Mesenchymal stem cell (in vitro differentiated cells and primary cell): Measurements from ENCODE around the gene TEDDM1.

Source experiments
- DNase-seq: peaks from one replicate; pipeline ENCODE4 v3.0.0-alpha.2; 2013
- H2AFZ ChIP-seq: one replicate; pipeline ENCODE4 v1.6.1; 2013; ENCODE audit warnings: low read depth, mild to moderate bottlenecking, control low read depth, inconsistent platforms, low read length, moderate library complexity
- H2AK5ac ChIP-seq: 2 replicates; pipeline ENCODE4 v1.6.1; 2013; ENCODE audit warnings: low read length, moderate library complexity, mild to moderate bottlenecking, inconsistent platforms; ENCODE audit not compliant: severe bottlenecking
- H2BK120ac ChIP-seq: one replicate; pipeline ENCODE4 v1.6.1; 2013; ENCODE audit warnings: low read depth, mild to moderate bottlenecking, inconsistent platforms, low read length, moderate library complexity
- H2BK12ac ChIP-seq, 2 experiments: one replicate each; pipeline ENCODE4 v1.6.1; 2013; ENCODE audit warnings: inconsistent platforms in 2 of 2, low read length in 2 of 2, mild to moderate bottlenecking in 2 of 2, moderate library complexity in 2 of 2, control low read depth in 1 of 2
- H2BK15ac ChIP-seq: one replicate; pipeline ENCODE4 v1.6.1; 2013; ENCODE audit warnings: mild to moderate bottlenecking, low read depth, inconsistent platforms; ENCODE audit not compliant: poor library complexity, severe bottlenecking
- H2BK5ac ChIP-seq: 2 replicates; pipeline ENCODE4 v1.6.1; 2013; ENCODE audit warnings: low read depth, mild to moderate bottlenecking, low read length, control low read depth, inconsistent platforms; ENCODE audit not compliant: poor library complexity, severe bottlenecking
- H3K14ac ChIP-seq, 2 experiments: one replicate each; pipeline ENCODE4 v1.6.1; 2013; ENCODE audit warnings: inconsistent platforms in 2 of 2, low read length in 2 of 2, control low read depth in 1 of 2, mild to moderate bottlenecking in 1 of 2, moderate library complexity in 1 of 2
- H3K18ac ChIP-seq, 2 experiments: one replicate each; pipeline ENCODE4 v1.6.1; 2013; ENCODE audit warnings: inconsistent platforms in 2 of 2, low read length in 2 of 2, control low read depth in 1 of 2, low read depth in 1 of 2, mild to moderate bottlenecking in 1 of 2
- H3K23ac ChIP-seq, 2 experiments: one replicate each; pipeline ENCODE4 v1.6.1; 2013; ENCODE audit warnings: inconsistent platforms in 2 of 2, low read length in 2 of 2, mild to moderate bottlenecking in 2 of 2, moderate library complexity in 2 of 2, control low read depth in 1 of 2
- H3K27ac ChIP-seq: 2 replicates; pipeline ENCODE4 v1.5.1; 2013; ENCODE audit warnings: mild to moderate bottlenecking, moderate library complexity, low read length, control low read depth, inconsistent platforms; ENCODE audit not compliant: poor library complexity, severe bottlenecking
- H3K27me3 ChIP-seq, 2 experiments: 2 replicates each; pipeline versions ENCODE4 v1.6.1 to v1.7.0; 2013; ENCODE audit warnings: low read length in 2 of 2, mild to moderate bottlenecking in 2 of 2, moderate library complexity in 2 of 2, control low read depth in 1 of 2, inconsistent platforms in 1 of 2; ENCODE audit not compliant: control insufficient read depth in 1 of 2, insufficient read depth in 1 of 2
- H3K36me3 ChIP-seq, 2 experiments: 2 replicates each; pipeline versions ENCODE4 v1.6.1 to v1.7.0; 2013; ENCODE audit warnings: low read length in 2 of 2, control low read depth in 1 of 2, inconsistent platforms in 1 of 2, low read depth in 1 of 2, mild to moderate bottlenecking in 1 of 2; ENCODE audit not compliant: insufficient read depth in 2 of 2, control insufficient read depth in 1 of 2
- H3K4ac ChIP-seq, 2 experiments: one replicate each; pipeline ENCODE4 v1.6.1; 2013; ENCODE audit warnings: inconsistent platforms in 2 of 2, low read length in 2 of 2, mild to moderate bottlenecking in 2 of 2, moderate library complexity in 2 of 2, control low read depth in 1 of 2, low read depth in 1 of 2
- H3K4me1 ChIP-seq: 2 replicates; pipeline ENCODE4 v1.6.1; 2013; ENCODE audit warnings: low read depth, low read length, control low read depth; ENCODE audit not compliant: control insufficient read depth, insufficient read depth
- H3K4me2 ChIP-seq: 2 replicates; pipeline ENCODE4 v1.6.1; 2013; ENCODE audit warnings: low read length, mild to moderate bottlenecking, inconsistent platforms; ENCODE audit not compliant: poor library complexity, severe bottlenecking
- H3K4me3 ChIP-seq, 2 experiments: 2 replicates each; pipeline versions ENCODE4 v1.5.1 to v1.7.0; 2013; ENCODE audit warnings: low read length in 2 of 2, mild to moderate bottlenecking in 2 of 2, control low read depth in 1 of 2, low read depth in 1 of 2; ENCODE audit not compliant: insufficient read depth in 1 of 2
- H3K79me1 ChIP-seq: replicated peaks from 2 replicates; pipeline ENCODE4 v1.6.1; 2013; ENCODE audit warnings: mild to moderate bottlenecking, control low read depth, low read length, inconsistent platforms; ENCODE audit not compliant: poor library complexity, severe bottlenecking
- H3K9ac ChIP-seq: 2 replicates; pipeline ENCODE4 v1.7.0; 2013; ENCODE audit warnings: mild to moderate bottlenecking, low read length, moderate library complexity
- H3K9me3 ChIP-seq: 2 replicates; pipeline ENCODE4 v1.7.0; 2013; ENCODE audit warnings: mild to moderate bottlenecking, low read length; ENCODE audit not compliant: control insufficient read depth
- H4K8ac ChIP-seq: one replicate; pipeline ENCODE4 v1.6.1; 2013; ENCODE audit warnings: inconsistent platforms, mild to moderate bottlenecking, low read length, moderate library complexity
- H4K91ac ChIP-seq: one replicate; pipeline ENCODE4 v1.6.1; 2013; ENCODE audit warnings: mild to moderate bottlenecking, low read length, inconsistent platforms
- WGBS: methylation state at CpG from one replicate; pipeline ENCODE4 v1.1.7; 2013; ENCODE audit warnings: mixed read lengths; 5-methylcytosine and 5-hydroxymethylcytosine counted together

Gene TEDDM1

DNA sequence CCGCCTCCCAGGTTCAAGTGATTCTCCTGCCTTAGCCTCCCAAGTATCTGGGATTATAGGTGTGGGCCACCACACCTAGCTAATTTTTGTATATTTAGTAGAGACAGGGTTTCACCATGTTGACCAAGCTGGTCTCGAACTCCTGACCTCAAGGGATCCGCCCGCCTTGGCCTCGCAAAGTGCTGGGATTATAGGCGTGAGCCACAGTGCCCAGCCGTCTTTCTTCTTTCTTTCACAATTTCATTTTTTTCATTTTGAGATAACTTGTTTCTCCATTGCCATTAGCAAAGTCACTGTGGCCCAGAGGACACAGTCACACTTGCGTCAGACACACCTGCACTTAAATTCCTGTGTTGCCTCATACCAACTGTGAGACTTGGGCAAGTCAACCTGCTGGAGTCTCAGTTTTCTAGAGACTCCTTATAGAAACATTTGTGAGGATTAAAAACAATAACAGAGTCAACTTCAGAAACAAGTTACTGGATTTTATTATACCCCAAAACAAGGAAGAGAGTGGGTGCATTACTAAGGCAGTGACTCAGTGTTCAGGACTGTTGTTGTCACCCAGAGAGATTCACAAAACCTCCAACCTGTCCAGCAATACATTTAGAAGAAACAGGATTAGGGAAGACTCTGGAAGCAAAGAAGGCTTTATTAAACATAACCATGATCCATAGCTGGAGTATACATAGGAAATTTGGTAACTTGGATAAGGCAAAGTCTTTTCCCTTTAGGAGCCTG lies 2.6 kb downstream of the TEDDM1 start:
- 87% methylated on average over 8 of the region's 8 CpGs for WGBS
- no peak overlapping the region for H2BK12ac ChIP-seq
- no peaks in the 10 kb centered on the region for H3K36me3 ChIP-seq
- H3K23ac ChIP-seq: no peak overlapping the region
- H2AFZ ChIP-seq: no peak overlapping the region
- H3K27me3 ChIP-seq: no peaks in the 10 kb centered on the region
- no peak overlapping the region for H3K4me2 ChIP-seq
- no peaks in the 10 kb centered on the region for H3K9me3 ChIP-seq
- DNase-seq: no peak
- H3K4me3 ChIP-seq: no peak overlapping the region
- H2AK5ac ChIP-seq: no peak overlapping the region
- H3K79me1 ChIP-seq: no peaks in the 10 kb centered on the region
- no peak overlapping the region for H3K27ac ChIP-seq
- H2BK120ac ChIP-seq: no peak overlapping the region
- no peak overlapping the region for H3K18ac ChIP-seq
- no peak overlapping the region for H3K4ac ChIP-seq
- H2BK5ac ChIP-seq: no peak overlapping the region
- no peak overlapping the region for H4K8ac ChIP-seq
- H4K91ac ChIP-seq: no peak overlapping the region
- no peak overlapping the region for H3K14ac ChIP-seq
- no peaks in the 10 kb centered on the region for H3K4me1 ChIP-seq
- no peak overlapping the region for H2BK15ac ChIP-seq
- no peak overlapping the region for H3K9ac ChIP-seq

GRCh38 chr1:182395906-182396305 lies 4.6 kb downstream of the TEDDM1 start:
- Histone ChIP-seq H3K4me1 (peaks cover 2% of the 10 kb centered on the region), H4K91ac (no peak overlapping the region)

DNA sequence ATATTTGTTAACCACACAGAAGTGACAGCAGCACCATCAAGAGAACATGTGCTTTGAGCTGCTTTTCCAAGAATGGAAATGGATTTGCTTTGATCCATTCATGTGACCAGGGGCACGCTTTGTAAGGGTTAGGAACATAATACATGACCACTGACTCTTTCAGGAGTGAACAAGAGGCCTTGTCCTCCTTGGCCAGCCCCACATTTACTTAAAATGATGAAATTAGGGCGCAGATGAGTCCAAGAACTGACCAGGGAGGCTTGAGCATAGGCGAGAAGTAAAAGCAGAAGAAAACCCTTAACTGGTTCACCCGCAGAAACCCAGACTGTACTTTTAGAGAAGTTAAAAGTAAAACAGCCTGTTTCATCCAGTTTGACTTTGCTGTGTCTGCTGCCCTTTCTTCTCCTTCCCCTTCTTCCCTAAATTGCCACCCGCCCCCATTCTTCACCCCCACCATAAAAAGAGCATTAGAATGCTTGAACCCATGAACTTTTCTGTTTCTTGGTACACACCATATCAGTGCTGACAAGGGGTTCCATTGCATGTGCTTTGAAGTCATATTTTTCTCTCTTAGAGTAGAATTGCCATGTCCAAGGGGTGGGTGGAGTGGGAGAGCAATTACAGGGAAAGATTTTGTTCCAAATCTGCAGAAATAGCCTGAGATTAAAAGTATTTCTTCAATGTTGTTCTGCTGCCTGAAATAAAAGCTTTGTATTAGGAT lies 6.3 kb downstream of the TEDDM1 start:
- no peaks in the 10 kb centered on the region for H3K36me3 ChIP-seq
- H2BK12ac ChIP-seq: no peak overlapping the region
- no peak overlapping the region for H3K18ac ChIP-seq
- H3K27me3 ChIP-seq: no peaks in the 10 kb centered on the region
- H3K79me1 ChIP-seq: peaks cover 6% of the 10 kb centered on the region
- no peak overlapping the region for H3K23ac ChIP-seq
- no peaks in the 10 kb centered on the region for H3K9me3 ChIP-seq
- H2AK5ac ChIP-seq: no peak overlapping the region
- H2BK5ac ChIP-seq: no peak overlapping the region
- peaks cover 6% of the 10 kb centered on the region for H3K4me1 ChIP-seq
- H3K27ac ChIP-seq: no peak overlapping the region
- no peak overlapping the region for H3K4me2 ChIP-seq
- H4K91ac ChIP-seq: no peak overlapping the region
- DNase-seq: no peak
- no peak overlapping the region for H3K14ac ChIP-seq
- H3K9ac ChIP-seq: no peak overlapping the region
- 59% methylated on average over 5 of the region's 5 CpGs for WGBS
- H2BK15ac ChIP-seq: no peak overlapping the region
- no peak overlapping the region for H2BK120ac ChIP-seq
- H3K4ac ChIP-seq: no peak overlapping the region
- no peak overlapping the region for H4K8ac ChIP-seq
- no peak overlapping the region for H3K4me3 ChIP-seq
- no peak overlapping the region for H2AFZ ChIP-seq

More at GRCh38 chr1:182395906-182396305, 4.6 kb downstream of the TEDDM1 start:
- H3K27me3 ChIP-seq: no peaks in the 10 kb centered on the region
- H3K4me3 ChIP-seq: no peak overlapping the region
- H3K23ac ChIP-seq: no peak overlapping the region
- no peak overlapping the region for H3K4me2 ChIP-seq
- H3K27ac ChIP-seq: no peak overlapping the region
- no peak overlapping the region for H2AK5ac ChIP-seq
- no peak overlapping the region for H2BK5ac ChIP-seq
- no peak overlapping the region for H2BK120ac ChIP-seq
- H2AFZ ChIP-seq: no peak overlapping the region
- H3K9ac ChIP-seq: peak overlapping the region; percentile 77
- no peak overlapping the region for H2BK12ac ChIP-seq
- no peaks in the 10 kb centered on the region for H3K9me3 ChIP-seq
- H3K36me3 ChIP-seq: no peaks in the 10 kb centered on the region
- no peak overlapping the region for H2BK15ac ChIP-seq
- no peak for DNase-seq
- no peak overlapping the region for H3K18ac ChIP-seq
- H4K8ac ChIP-seq: no peak overlapping the region
- H3K79me1 ChIP-seq: peaks cover 2% of the 10 kb centered on the region
- H3K14ac ChIP-seq: no peak overlapping the region
- 96% methylated on average over 2 of the region's 3 CpGs for WGBS
- no peak overlapping the region for H3K4ac ChIP-seq
